H9 (cell line): ENCODE data around the gene ZSCAN2. TPM values are rescaled to one million over a fixed set of nuclear protein-coding genes. Genes with fewer than 3 reads are reported as not detected.

Experiments
- DNase-seq: peaks from one replicate; pipeline ENCODE4 v3.0.0-alpha.2; 2017
- H2AFZ ChIP-seq: one replicate; pipeline ENCODE4 v1.6.1; 2013; ENCODE audit warnings: mild to moderate bottlenecking, low read length, control low read depth, moderate library complexity
- H2AK5ac ChIP-seq: 2 replicates; pipeline ENCODE4 v1.6.1; 2013; ENCODE audit warnings: low read length, control low read depth, mixed read lengths; ENCODE audit not compliant: insufficient read length
- H2BK120ac ChIP-seq: one replicate; pipeline ENCODE4 v1.6.1; 2013; ENCODE audit warnings: low read depth, mild to moderate bottlenecking, low read length, control low read depth, inconsistent platforms; ENCODE audit not compliant: poor library complexity, severe bottlenecking
- H2BK12ac ChIP-seq: 2 replicates; pipeline ENCODE4 v1.6.1; 2013; ENCODE audit warnings: low read length, control low read depth, mixed read lengths, low read depth; ENCODE audit not compliant: insufficient read length
- H2BK15ac ChIP-seq: 2 replicates; pipeline ENCODE4 v1.6.1; 2013; ENCODE audit warnings: low read depth, low read length, control low read depth
- H2BK20ac ChIP-seq: one replicate; pipeline ENCODE4 v1.6.1; 2013; ENCODE audit warnings: low read depth, mild to moderate bottlenecking, low read length, control low read depth, inconsistent platforms; ENCODE audit not compliant: poor library complexity, severe bottlenecking
- H2BK5ac ChIP-seq: 2 replicates; pipeline ENCODE4 v1.6.1; 2013; ENCODE audit warnings: low read length, control low read depth, mixed read lengths; ENCODE audit not compliant: insufficient read length
- H3K14ac ChIP-seq: 2 replicates; pipeline ENCODE4 v1.6.1; 2013; ENCODE audit warnings: low read length, control low read depth; ENCODE audit not compliant: insufficient read depth
- H3K18ac ChIP-seq: 2 replicates; pipeline ENCODE4 v1.6.1; 2013; ENCODE audit warnings: low read depth, mild to moderate bottlenecking, mixed read lengths, low read length, control low read depth; ENCODE audit not compliant: insufficient read length
- H3K23ac ChIP-seq: 2 replicates; pipeline ENCODE4 v1.6.1; 2013; ENCODE audit warnings: low read length, control low read depth, mixed read lengths, low read depth; ENCODE audit not compliant: insufficient read length
- H3K23me2 ChIP-seq: 2 replicates; pipeline ENCODE4 v1.6.1; 2013; ENCODE audit warnings: low read depth, mild to moderate bottlenecking, mixed read lengths, low read length, control low read depth; ENCODE audit not compliant: insufficient read length, poor library complexity, severe bottlenecking
- H3K27ac ChIP-seq: 2 replicates; pipeline ENCODE4 v1.5.1; 2013; ENCODE audit warnings: low read length, control low read depth, mixed read lengths, low read depth; ENCODE audit not compliant: insufficient read length
- H3K27me3 ChIP-seq: 2 replicates; pipeline ENCODE4 v1.6.1; 2013; ENCODE audit warnings: low read length, control low read depth, inconsistent platforms; ENCODE audit not compliant: insufficient read depth
- H3K4ac ChIP-seq: 2 replicates; pipeline ENCODE4 v1.6.1; 2013; ENCODE audit warnings: low read depth, mild to moderate bottlenecking, control low read depth, inconsistent platforms, low read length, moderate library complexity
- H3K4me1 ChIP-seq: 2 replicates; pipeline ENCODE4 v1.6.1; 2013; ENCODE audit warnings: low read length, control low read depth, inconsistent platforms; ENCODE audit not compliant: insufficient read depth
- H3K4me2 ChIP-seq: 2 replicates; pipeline ENCODE4 v1.6.1; 2013; ENCODE audit warnings: low read length, control low read depth, mixed read lengths; ENCODE audit not compliant: insufficient read length, insufficient read depth
- H3K56ac ChIP-seq: 2 replicates; pipeline ENCODE4 v1.6.1; 2013; ENCODE audit warnings: low read depth, mild to moderate bottlenecking, mixed read lengths, low read length, control low read depth; ENCODE audit not compliant: insufficient read length
- H3K79me1 ChIP-seq: 2 replicates; pipeline ENCODE4 v1.6.1; 2013; ENCODE audit warnings: low read depth, mild to moderate bottlenecking, moderate library complexity, low read length, control low read depth, inconsistent platforms; ENCODE audit not compliant: insufficient read depth, poor library complexity, severe bottlenecking
- H3K79me2 ChIP-seq: 2 replicates; pipeline ENCODE4 v1.6.1; 2013; ENCODE audit warnings: low read length, control low read depth, inconsistent platforms; ENCODE audit not compliant: insufficient read depth
- H3K9ac ChIP-seq: 2 replicates; pipeline ENCODE4 v1.6.1; 2013; ENCODE audit warnings: low read length, control low read depth, mixed read lengths; ENCODE audit not compliant: insufficient read length; ENCODE audit errors: extremely low read depth
- H3K9me3 ChIP-seq: one replicate; pipeline ENCODE4 v1.6.1; 2013; ENCODE audit warnings: low read depth, low read length, inconsistent platforms; ENCODE audit not compliant: control insufficient read depth
- H3T11ph ChIP-seq: one replicate; pipeline ENCODE4 v1.6.1; 2013; ENCODE audit warnings: mild to moderate bottlenecking, low read length, control low read depth, inconsistent platforms
- H4K20me1 ChIP-seq: one replicate; pipeline ENCODE4 v1.6.1; 2013; ENCODE audit not compliant: control insufficient read depth, insufficient read length, insufficient read depth
- H4K5ac ChIP-seq: 2 replicates; pipeline ENCODE4 v1.6.1; 2013; ENCODE audit warnings: low read depth, mild to moderate bottlenecking, mixed read lengths, low read length, control low read depth; ENCODE audit not compliant: insufficient read length
- H4K8ac ChIP-seq: replicated peaks from 2 replicates; pipeline ENCODE4 v1.6.1; 2013; ENCODE audit warnings: low read length, control low read depth, mixed read lengths, low read depth; ENCODE audit not compliant: insufficient read length
- H4K91ac ChIP-seq: 2 replicates; pipeline ENCODE4 v1.6.1; 2013; ENCODE audit warnings: low read depth, mild to moderate bottlenecking, moderate library complexity, mixed read lengths, low read length, control low read depth; ENCODE audit not compliant: insufficient read length
- H3K27ac Mint-ChIP-seq, 3 experiments: 2 replicates in 2 of 3; 3 replicates in 1 of 3; pipeline ENCODE4 v1.8.0; 2020 to 2021; ENCODE audit warnings: mixed read lengths in 3 of 3, mild to moderate bottlenecking in 1 of 3, moderate library complexity in 1 of 3
- H3K27me3 Mint-ChIP-seq: 2 replicates; pipeline ENCODE4 v1.8.0; 2021; ENCODE audit warnings: low read depth, mild to moderate bottlenecking, moderate library complexity, mixed read lengths
- H3K36me3 Mint-ChIP-seq, 3 experiments: 2 replicates in 2 of 3; 3 replicates in 1 of 3; pipeline ENCODE4 v1.8.0; 2020 to 2021; ENCODE audit warnings: low read depth in 3 of 3, mixed read lengths in 3 of 3; ENCODE audit not compliant: insufficient read depth in 1 of 3
- H3K4me1 Mint-ChIP-seq, 2 experiments: 2 replicates each; pipeline ENCODE4 v1.8.0; 2020; ENCODE audit warnings: mixed read lengths in 2 of 2
- H3K4me3 Mint-ChIP-seq, 2 experiments: 2 replicates in 1 of 2; 3 replicates in 1 of 2; pipeline ENCODE4 v1.8.0; 2020 to 2021; ENCODE audit warnings: mild to moderate bottlenecking in 2 of 2, mixed read lengths in 2 of 2, moderate library complexity in 1 of 2
- H3K9me3 Mint-ChIP-seq, 2 experiments: 2 replicates in 1 of 2; 3 replicates in 1 of 2; pipeline ENCODE4 v1.8.0; 2020; ENCODE audit warnings: mild to moderate bottlenecking in 2 of 2, mixed read lengths in 2 of 2, moderate library complexity in 1 of 2
- CTCF ChIP-seq: fragments of 200-600 bp; sonication (generic); conservative IDR thresholded peaks from 3 replicates; pipeline ENCODE4 v1.8.0; 2021; ENCODE audit warnings: antibody characterized with exemption, mild to moderate bottlenecking
- WGBS: extraction: QIAGEN DNeasy Blood & Tissue Kit; methylation state at CpG from one replicate; pipeline ENCODE4 v1.1.7; 2013; ENCODE audit warnings: missing lambda C conversion rate, low lambda C conversion rate, mixed read lengths; ENCODE audit not compliant: insufficient read length; ENCODE audit errors: extremely low coverage; 5-methylcytosine and 5-hydroxymethylcytosine counted together
- total RNA-seq: library from RNA; stranded (reverse); gene quantifications from 2 replicates; pipeline ENCODE4 v1.2.1, GENCODE V29; 2021

ZSCAN2 gene
- total RNA-seq, 1 experiment from 2014 or later, result 28.4 TPM

DNA sequence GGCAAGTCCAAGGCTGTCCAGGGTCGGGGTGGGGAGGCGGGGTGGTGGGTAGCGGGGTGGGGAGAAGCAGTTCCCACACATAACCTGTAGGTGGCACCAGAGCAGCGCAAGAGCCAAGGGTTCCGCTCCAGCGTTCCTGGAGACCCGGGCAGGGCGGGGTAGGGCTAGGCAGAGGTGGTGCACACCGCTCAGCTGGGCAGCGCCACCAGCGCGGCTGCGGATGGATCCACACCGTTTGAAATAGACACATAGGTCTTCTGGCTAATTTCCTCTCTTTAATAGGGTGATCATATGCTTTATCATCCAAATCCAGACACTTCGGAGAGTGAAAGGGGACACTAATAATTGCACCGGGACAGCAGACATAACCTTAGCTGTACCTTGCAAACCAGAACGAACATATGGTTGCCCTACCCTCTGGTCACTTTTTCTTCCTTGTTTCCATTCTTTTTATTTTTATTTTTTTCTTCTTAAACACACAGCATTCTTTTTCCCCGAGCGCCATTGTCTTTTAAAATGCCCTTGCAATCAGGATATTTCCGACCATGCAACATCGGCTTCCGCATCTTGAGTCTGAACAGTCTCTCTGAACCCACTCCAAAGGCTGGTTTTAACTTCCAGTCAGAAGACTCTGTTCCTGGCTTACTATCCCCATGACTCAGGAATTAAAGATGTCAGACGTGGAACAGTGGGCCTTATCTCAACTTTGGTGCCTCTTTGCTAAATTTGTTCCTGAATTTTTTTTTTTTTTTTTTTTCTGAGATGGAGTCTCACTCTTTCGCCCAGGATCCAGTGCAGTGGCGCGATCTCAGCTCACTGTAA, 12.5 kb upstream of the ZSCAN2 start:
- H3K27me3 ChIP-seq, result no peaks in the 10 kb centered on the region
- H3K4ac ChIP-seq, result no peak overlapping the region
- no peak overlapping the region for H3K27ac ChIP-seq
- H3K9me3 Mint-ChIP-seq, result peaks cover 0 to 4% of the 10 kb centered on the region in 2 experiments; a peak in 2 of 5 replicates
- no peak overlapping the region for H3K18ac ChIP-seq
- no CpG with 5 or more reads among the region's 26 CpGs for WGBS
- H2AK5ac ChIP-seq, result no peak overlapping the region
- no peak overlapping the region for H4K91ac ChIP-seq
- H3K4me1 ChIP-seq, result no peaks in the 10 kb centered on the region; the same call in 1 of the 2 replicates
- peaks cover 27% of the 10 kb centered on the region for H3K27me3 Mint-ChIP-seq
- peak; percentile 94 for DNase-seq
- no peak overlapping the region for H3K14ac ChIP-seq
- H3K79me1 ChIP-seq, result no peaks in the 10 kb centered on the region
- no peak overlapping the region for H4K8ac ChIP-seq
- H2BK5ac ChIP-seq, result no peak overlapping the region
- no peak overlapping the region for H3T11ph ChIP-seq
- H2BK120ac ChIP-seq, result no peak overlapping the region
- no peaks in the 10 kb centered on the region for H3K23me2 ChIP-seq
- H2BK20ac ChIP-seq, result no peak overlapping the region
- no peak overlapping the region for H2BK15ac ChIP-seq
- peak overlapping the region; percentile 50 for H2AFZ ChIP-seq
- H3K56ac ChIP-seq, result no peak overlapping the region
- H3K9me3 ChIP-seq, result no peaks in the 10 kb centered on the region
- H3K4me3 Mint-ChIP-seq, result peak overlapping the region; percentile 22 to 46; a peak in 4 of 5 replicates
- H4K20me1 ChIP-seq, result no peaks in the 10 kb centered on the region
- no peak overlapping the region for H4K5ac ChIP-seq
- no peaks in the 10 kb centered on the region for H3K79me2 ChIP-seq
- peaks cover 19 to 23% of the 10 kb centered on the region in 2 experiments for H3K4me1 Mint-ChIP-seq
- H2BK12ac ChIP-seq, result no peak overlapping the region
- no peak overlapping the region for H3K23ac ChIP-seq
- no peak overlapping the region for H3K9ac ChIP-seq
- peaks cover 0 to 2% (median 0%) of the 10 kb centered on the region in 3 experiments; a peak in 3 of 7 replicates for H3K36me3 Mint-ChIP-seq
- peak; percentile 90 for TF ChIP-seq CTCF
- no peak overlapping the region for H3K27ac Mint-ChIP-seq
- H3K4me2 ChIP-seq, result peak overlapping the region; percentile 64
